IPS-18c (cell line): Measurements from ENCODE around the gene TTC13.

ENCODE experiments used
- H3K4me3 ChIP-seq: 2 replicates; pipeline ENCODE4 v1.7.0; 2013; ENCODE audit warnings: low read depth, mild to moderate bottlenecking, low read length, moderate library complexity; ENCODE audit not compliant: insufficient read depth
- H3K9me3 ChIP-seq: one replicate; pipeline ENCODE4 v1.6.1; 2013; ENCODE audit warnings: mild to moderate bottlenecking, low read length, moderate library complexity; ENCODE audit not compliant: control insufficient read depth, insufficient read depth

Gene TTC13

DNA sequence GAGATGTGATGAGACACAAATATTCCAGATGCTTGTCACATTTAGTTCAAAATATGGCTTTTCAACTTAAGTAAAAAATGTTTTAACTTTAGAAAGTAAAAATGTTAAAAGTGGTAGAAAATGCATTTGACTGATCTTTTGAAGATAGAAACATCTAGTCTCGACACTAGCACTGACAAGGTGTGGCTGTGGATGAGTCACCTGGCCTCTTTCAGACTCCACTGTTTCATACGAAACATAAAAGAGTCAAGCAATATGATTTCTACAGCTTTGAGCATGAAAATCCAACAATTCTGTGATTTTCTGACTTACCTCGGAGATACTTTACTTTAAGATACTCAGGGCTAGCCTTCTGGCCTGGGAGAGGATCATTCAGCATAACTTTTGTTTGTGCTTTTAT lies 47.7 kb downstream of the TTC13 start:
- no peak overlapping the region for H3K4me3 ChIP-seq
- H3K9me3 ChIP-seq = no peaks in the 10 kb centered on the region

GRCh38 chr1:230926182-230926581 lies 52.5 kb downstream of the TTC13 start:
- H3K9me3 ChIP-seq = no peaks in the 10 kb centered on the region
- H3K4me3 ChIP-seq = no peak overlapping the region

DNA sequence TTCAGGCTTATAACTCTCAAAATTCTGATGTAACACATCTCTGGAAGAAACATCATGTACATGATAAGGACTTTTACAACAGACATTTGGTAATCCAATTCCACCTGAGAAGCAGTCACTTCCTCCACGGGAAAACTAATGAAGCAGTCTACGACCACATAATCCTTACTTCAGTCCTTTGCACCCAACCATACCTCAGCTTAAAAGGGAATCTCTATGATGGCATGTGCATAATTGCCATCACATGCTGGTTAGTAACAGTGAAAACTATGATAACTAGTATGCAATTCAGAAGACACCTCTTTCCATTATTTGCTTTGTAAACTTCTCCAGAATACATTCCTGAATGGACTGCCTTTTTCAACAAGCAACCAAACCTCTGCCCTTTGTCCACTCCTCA lies 53.1 kb downstream of the TTC13 start:
- Histone ChIP-seq H3K4me3 (no peak overlapping the region), H3K9me3 (no peaks in the 10 kb centered on the region)

- no peak overlapping the region for H3K4me3 ChIP-seq
- no peaks in the 10 kb centered on the region for H3K9me3 ChIP-seq
Measured at GRCh38 chr1:230923176-230923575, 55.5 kb downstream of the TTC13 start.

DNA sequence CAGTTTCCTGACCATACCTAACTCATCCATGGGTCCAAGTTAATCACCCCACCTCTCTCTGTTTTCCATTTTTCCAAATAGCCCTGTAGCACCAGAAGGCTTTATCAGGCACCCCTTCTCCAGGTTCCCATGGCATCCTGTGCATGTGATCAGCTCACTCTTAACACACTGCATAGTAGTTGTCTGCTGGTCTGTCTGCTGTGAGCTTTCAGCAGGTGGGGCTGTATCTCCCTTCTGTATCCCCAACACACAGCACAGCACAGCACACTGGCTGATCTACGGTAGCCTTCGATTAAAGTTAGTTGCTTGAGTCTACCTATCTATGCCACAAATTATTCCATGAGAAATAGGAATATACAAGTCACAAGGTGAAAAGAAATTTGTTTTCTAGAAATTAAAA lies 56.0 kb downstream of the TTC13 start:
- H3K9me3 ChIP-seq = no peaks in the 10 kb centered on the region
- H3K4me3 ChIP-seq = no peak overlapping the region

DNA sequence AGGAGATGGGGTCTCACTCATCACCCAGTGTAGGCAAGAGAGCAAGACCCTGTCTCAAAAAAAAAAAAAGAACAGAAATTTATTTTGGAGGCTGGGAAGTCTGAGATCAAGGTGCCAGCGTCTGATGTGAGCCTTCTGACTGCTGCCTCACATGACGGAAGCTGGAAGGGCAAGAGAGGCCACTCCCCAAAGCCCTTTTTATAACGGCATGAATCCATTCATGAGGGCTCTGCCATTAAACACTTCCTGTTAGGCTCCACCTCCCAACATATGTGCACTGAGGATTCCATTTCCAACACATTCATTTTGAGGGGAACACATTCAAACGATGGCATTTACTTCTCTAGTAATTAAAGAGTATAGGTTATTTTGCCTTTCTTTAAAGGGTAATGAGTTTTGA lies 59.5 kb downstream of the TTC13 start:
- no peak overlapping the region for H3K4me3 ChIP-seq
- H3K9me3 ChIP-seq = no peaks in the 10 kb centered on the region

- Histone ChIP-seq H3K4me3 (no peak overlapping the region), H3K9me3 (no peaks in the 10 kb centered on the region)
Measured at GRCh38 chr1:230917284-230918135, 61.2 kb downstream of the TTC13 start.

- Histone ChIP-seq H3K4me3 (no peak overlapping the region), H3K9me3 (no peaks in the 10 kb centered on the region)
Measured at GRCh38 chr1:230916587-230917283, 61.9 kb downstream of the TTC13 start.

DNA sequence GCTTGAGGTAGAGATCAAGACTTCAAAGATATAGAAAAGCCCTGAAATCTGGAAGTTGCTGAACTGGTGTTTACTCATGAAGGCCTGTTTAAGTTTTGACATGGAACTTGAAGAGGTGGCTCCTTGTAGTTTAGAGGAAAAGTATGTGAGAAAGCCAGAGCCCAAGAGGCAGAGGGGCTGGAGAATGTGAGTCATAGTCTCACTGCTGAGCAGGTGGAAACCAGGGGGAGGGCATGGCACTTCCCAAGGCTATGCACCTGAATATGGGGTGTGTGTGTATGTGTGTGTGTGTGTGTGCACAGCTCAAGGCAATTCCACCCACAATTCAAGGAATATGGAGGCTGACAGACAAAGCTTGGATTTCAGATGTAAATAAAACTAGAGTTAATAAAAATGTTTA lies 63.6 kb downstream of the TTC13 start:
- Histone ChIP-seq H3K4me3 (no peak overlapping the region), H3K9me3 (no peaks in the 10 kb centered on the region)

DNA sequence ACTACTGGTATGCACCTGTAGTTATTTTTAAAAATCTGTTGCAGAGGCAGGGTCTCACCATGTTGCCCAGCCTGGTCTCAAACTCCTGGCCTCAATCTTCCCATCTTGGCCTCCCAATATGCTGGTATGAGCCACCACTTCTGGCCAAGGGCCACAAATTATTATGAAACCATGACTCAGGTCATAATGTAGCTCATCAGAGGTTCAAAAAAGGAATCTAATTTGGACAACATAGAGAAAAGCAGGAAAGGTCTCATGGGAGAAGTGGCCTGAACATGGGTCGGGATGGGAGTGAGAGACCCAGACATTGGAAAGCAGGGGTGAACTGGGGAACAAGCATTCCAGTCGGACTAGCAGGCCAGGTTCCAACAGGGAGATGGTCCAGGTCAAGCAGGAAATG lies 65.2 kb downstream of the TTC13 start:
- no peaks in the 10 kb centered on the region for H3K9me3 ChIP-seq
- H3K4me3 ChIP-seq = no peak overlapping the region

- H3K4me3 ChIP-seq = no peak overlapping the region
- H3K9me3 ChIP-seq = no peaks in the 10 kb centered on the region
Measured at GRCh38 chr1:230910755-230911117, 67.9 kb downstream of the TTC13 start.

DNA sequence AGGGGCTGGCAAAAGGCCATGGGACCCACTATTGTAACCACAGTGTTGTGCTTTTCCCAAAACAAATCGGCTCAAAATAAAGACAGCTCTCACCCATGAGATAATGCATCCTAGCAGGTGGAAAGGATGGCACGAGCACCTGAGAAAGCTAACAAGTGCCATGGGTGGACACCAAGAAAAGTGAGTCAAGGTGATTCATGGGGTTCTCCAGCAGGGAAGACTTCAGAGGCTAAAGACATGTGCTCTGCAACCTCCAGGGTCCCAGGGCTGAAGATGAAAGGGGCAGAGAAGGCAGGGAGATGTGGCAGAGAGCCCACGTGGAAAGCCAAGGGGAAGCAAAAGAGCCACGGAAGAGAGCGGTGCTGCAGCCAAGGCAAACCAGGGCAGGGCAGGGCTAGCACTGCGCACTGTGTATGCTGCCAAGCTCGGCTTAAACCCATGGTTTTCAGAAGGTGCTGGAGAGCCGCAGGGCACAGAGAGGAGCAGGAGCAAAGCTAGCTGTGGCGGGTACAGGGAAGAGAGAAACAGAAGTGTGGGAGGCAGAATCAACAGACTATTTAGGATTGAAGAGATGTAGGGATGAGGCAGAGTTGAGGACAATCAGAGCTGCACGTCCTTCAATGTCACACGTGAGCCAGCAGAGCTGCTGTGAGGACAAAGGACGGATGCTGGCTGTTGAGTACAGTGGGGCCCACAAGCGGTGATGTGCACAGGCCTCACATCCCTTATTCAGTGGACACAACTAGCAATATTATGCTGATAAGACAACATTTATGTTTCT lies 68.5 kb downstream of the TTC13 start:
- no peak overlapping the region for H3K4me3 ChIP-seq
- H3K9me3 ChIP-seq = no peaks in the 10 kb centered on the region

- no peak overlapping the region for H3K4me3 ChIP-seq
- H3K9me3 ChIP-seq = no peaks in the 10 kb centered on the region
Measured at GRCh38 chr1:230907472-230908205, 71.0 kb downstream of the TTC13 start.

GRCh38 chr1:230906226-230906625 lies 72.4 kb downstream of the TTC13 start:
- no peak overlapping the region for H3K4me3 ChIP-seq

DNA sequence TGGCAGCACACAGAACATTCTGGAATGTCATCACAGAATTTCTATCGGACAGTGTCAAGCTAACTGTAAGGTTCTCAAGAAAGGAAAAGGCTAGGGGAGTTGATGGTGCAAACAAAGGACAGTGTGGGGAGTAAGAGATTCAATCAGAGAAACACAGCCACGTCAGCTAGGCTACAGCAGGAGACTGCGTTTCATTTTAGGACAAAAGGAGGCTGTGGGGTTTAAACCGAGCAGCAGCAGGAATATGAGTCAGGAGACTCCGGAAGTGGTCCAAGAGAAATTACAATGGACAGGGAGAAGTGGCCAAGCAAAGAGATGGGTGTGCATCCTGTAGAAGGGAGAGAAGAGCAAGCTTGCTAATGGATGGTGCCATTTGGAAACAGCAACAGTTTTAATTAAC lies 72.9 kb downstream of the TTC13 start:
- H3K4me3 ChIP-seq = no peak overlapping the region
- H3K9me3 ChIP-seq = no peaks in the 10 kb centered on the region

More at GRCh38 chr1:230906226-230906625, 72.4 kb downstream of the TTC13 start:
- no peaks in the 10 kb centered on the region for H3K9me3 ChIP-seq

GRCh38 chr1:230902349-230902923 lies 76.2 kb downstream of the TTC13 start:
- H3K4me3 ChIP-seq = no peak overlapping the region
- H3K9me3 ChIP-seq = no peaks in the 10 kb centered on the region

DNA sequence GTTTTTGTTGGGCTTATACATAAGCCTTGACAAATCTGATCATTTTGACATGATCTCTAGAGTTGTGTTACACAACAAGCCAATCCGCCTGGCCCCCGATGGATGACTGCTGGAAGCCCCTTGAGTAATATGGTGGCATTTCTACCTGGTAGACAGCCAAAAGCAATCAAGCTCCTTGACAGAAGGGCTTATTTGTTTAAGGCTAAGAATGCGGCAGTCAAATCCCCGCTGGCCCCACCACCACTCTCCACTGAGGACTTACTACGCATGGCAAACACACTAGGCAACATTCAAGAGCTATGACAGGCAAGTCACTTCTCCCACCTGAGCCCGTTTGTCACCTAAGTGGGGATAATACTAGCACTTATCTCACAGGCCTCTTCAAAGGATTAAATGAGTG lies 77.0 kb downstream of the TTC13 start:
- no peaks in the 10 kb centered on the region for H3K9me3 ChIP-seq
- H3K4me3 ChIP-seq = no peak overlapping the region
